ENCODE data around the gene TSPAN9. TPM values are rescaled to one million over a fixed set of nuclear protein-coding genes. Genes with fewer than 3 reads are reported as not detected.

Gene TSPAN9
- total RNA-seq, 1 donor from 2014 or later, result 30.4 TPM

GRCh38 chr12:3117591-3118015, 40.4 kb downstream of the TSPAN9 start:
- Mint-ChIP-seq H3K4me3 (ENCODE audit: low read depth) (no peak overlapping the region), H3K36me3 (ENCODE audit: insufficient read depth) (no peaks in the 10 kb centered on the region)
- no peak for TF ChIP-seq CTCF (IDR thresholded peaks at IDR 0.05; ENCODE audit: unreplicated experiment)

GRCh38 chr12:3119192-3119755, 42.1 kb downstream of the TSPAN9 start:
- no peak overlapping the region for H3K4me3 Mint-ChIP-seq (ENCODE audit: low read depth)
- H3K4me1 Mint-ChIP-seq (ENCODE audit: low read depth), result no peaks in the 10 kb centered on the region
- peaks cover 6% of the 10 kb centered on the region for H3K9me3 Mint-ChIP-seq (ENCODE audit: low read depth)
- H3K27ac Mint-ChIP-seq, result no peak overlapping the region
- peaks cover 5% of the 10 kb centered on the region for H3K36me3 Mint-ChIP-seq (ENCODE audit: insufficient read depth)
- no peak for DNase-seq (ENCODE audit: low spot score, unreplicated experiment)
- H3K27me3 Mint-ChIP-seq, result no peaks in the 10 kb centered on the region
- no peak for TF ChIP-seq CTCF (IDR thresholded peaks at IDR 0.05; ENCODE audit: unreplicated experiment)

More at GRCh38 chr12:3117591-3118015, 40.4 kb downstream of the TSPAN9 start:
- H3K4me1 Mint-ChIP-seq (ENCODE audit: low read depth), result peaks cover 1% of the 10 kb centered on the region
- no peak overlapping the region for H3K27ac Mint-ChIP-seq
- H3K27me3 Mint-ChIP-seq, result no peaks in the 10 kb centered on the region
- DNase-seq (ENCODE audit: low spot score, unreplicated experiment), result no peak
- no peaks in the 10 kb centered on the region for H3K9me3 Mint-ChIP-seq (ENCODE audit: low read depth)

GRCh38 chr12:3119756-3120601, 42.8 kb downstream of the TSPAN9 start:
- DNase-seq (ENCODE audit: low spot score, unreplicated experiment), result no peak
- peaks cover 6% of the 10 kb centered on the region for H3K9me3 Mint-ChIP-seq (ENCODE audit: low read depth)
- TF ChIP-seq CTCF (IDR thresholded peaks at IDR 0.05; ENCODE audit: unreplicated experiment), result no peak
- H3K27ac Mint-ChIP-seq, result no peak overlapping the region
- no peaks in the 10 kb centered on the region for H3K4me1 Mint-ChIP-seq (ENCODE audit: low read depth)
- peaks cover 5% of the 10 kb centered on the region for H3K36me3 Mint-ChIP-seq (ENCODE audit: insufficient read depth)
- H3K27me3 Mint-ChIP-seq, result no peaks in the 10 kb centered on the region
- H3K4me3 Mint-ChIP-seq (ENCODE audit: low read depth), result no peak overlapping the region

GRCh38 chr12:3120701-3121100, 43.5 kb downstream of the TSPAN9 start:
- H3K36me3 Mint-ChIP-seq (ENCODE audit: insufficient read depth), result peaks cover 8% of the 10 kb centered on the region
- H3K27me3 Mint-ChIP-seq, result no peaks in the 10 kb centered on the region
- H3K27ac Mint-ChIP-seq, result no peak overlapping the region
- H3K4me3 Mint-ChIP-seq (ENCODE audit: low read depth), result no peak overlapping the region
- no peaks in the 10 kb centered on the region for H3K4me1 Mint-ChIP-seq (ENCODE audit: low read depth)
- DNase-seq (ENCODE audit: low spot score, unreplicated experiment), result no peak
- peaks cover 6% of the 10 kb centered on the region for H3K9me3 Mint-ChIP-seq (ENCODE audit: low read depth)
- no peak for TF ChIP-seq CTCF (IDR thresholded peaks at IDR 0.05; ENCODE audit: unreplicated experiment)

- Mint-ChIP-seq H3K27me3 (no peaks in the 10 kb centered on the region), H3K4me3 (ENCODE audit: low read depth) (no peak overlapping the region), H3K27ac (no peak overlapping the region), H3K9me3 (ENCODE audit: low read depth) (peaks cover 6% of the 10 kb centered on the region), H3K36me3 (ENCODE audit: insufficient read depth) (peaks cover 9% of the 10 kb centered on the region), H3K4me1 (ENCODE audit: low read depth) (no peaks in the 10 kb centered on the region)
- TF ChIP-seq CTCF (IDR thresholded peaks at IDR 0.05; ENCODE audit: unreplicated experiment), result no peak
- no peak for DNase-seq (ENCODE audit: low spot score, unreplicated experiment)
Measured at GRCh38 chr12:3122841-3123678, 45.9 kb downstream of the TSPAN9 start.
